Gastroesophageal sphincter (tissue), 2 donors: ENCODE measurements around the gene KIF3C.

Experiments used
- EP300 ChIP-seq: sonication (generic); formaldehyde crosslinking; IDR thresholded peaks from one replicate; pipeline ENCODE4 v1.6.1; 2017; ENCODE audit warnings: antibody characterized with exemption, mild to moderate bottlenecking
- POLR2AphosphoS5 ChIP-seq: sonication (generic); formaldehyde crosslinking; IDR thresholded peaks from one replicate; pipeline ENCODE4 v1.6.1; 2017; ENCODE audit warnings: antibody characterized with exemption

- TF ChIP-seq EP300 (no peak), POLR2AphosphoS5 (no peak)
Measured at GRCh38 chr2:25954199-25954752, 28.0 kb downstream of the KIF3C start.
